Stimulated activated CD4-positive, alpha-beta T cell treated with anti-CD3 and anti-CD28 coated beads, Interleukin-1b, Interleukin-23, amount 100 ng/mL, for 4 hours (primary cell): ENCODE data around the gene SPAG17.
"Not testable (repeated sequence)": the region's sequence is repeated elsewhere in the genome, so short reads cannot be mapped to it uniquely, and the experiment has no call there.

Experiments
- DNase-seq, 2 donors: peaks; one replicate each; pipeline ENCODE4 v3.0.0-alpha.2; 2020; ENCODE audit warnings: low read depth in 2 of 2

Gene SPAG17

DNA sequence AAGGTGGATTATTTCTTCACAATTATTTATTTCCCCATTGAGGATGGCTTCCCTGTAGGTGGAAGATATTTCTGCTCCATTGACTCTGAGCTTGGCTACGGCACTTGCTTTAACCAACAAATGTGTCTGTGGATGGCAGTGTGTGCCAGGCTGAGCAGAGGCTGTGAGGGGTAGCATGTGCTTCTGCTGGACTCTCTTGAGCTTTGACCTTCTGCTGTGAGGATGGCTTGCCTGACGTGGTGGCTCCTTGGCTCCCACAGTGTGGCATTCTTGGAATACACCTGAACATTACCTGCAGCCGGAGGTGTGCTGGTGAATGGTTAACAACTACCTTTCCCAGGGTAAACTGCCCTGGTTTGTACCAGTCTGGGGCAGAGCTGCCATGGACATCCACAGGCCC, 208.6 kb downstream of the SPAG17 start:
- DNase-seq = no peak

DNA sequence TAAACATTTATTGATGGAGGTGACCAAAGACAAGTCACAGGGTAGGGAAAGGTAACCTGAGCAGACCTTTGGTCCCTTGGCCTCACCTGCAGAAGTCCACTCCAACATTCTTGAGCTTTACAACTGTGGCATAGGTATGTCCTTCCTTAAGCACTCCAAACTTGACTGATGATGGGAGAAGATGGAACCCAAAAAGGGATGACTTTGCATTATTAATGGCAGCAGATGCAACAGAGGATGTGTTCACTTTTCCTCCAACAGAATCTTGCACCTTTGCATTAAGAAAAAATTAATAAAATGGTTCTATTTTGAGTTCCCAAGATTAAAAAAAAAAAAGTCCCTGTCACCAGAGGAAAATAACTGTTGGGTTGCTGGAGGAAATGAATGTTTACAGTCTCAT, 213.3 kb downstream of the SPAG17 start:
- DNase-seq = no peak

GRCh38 chr1:117970252-117970651, 214.8 kb downstream of the SPAG17 start:
- no peak for DNase-seq

- no peak for DNase-seq
These were observed 217.1 kb downstream of the SPAG17 start for GRCh38 chr1:117967881-117968280.

GRCh38 chr1:117967477-117967876, 217.6 kb downstream of the SPAG17 start:
- DNase-seq = no peak

- no peak for DNase-seq
These were observed 220.6 kb downstream of the SPAG17 start for GRCh38 chr1:117964290-117965038.

GRCh38 chr1:117959364-117959763, 225.7 kb downstream of the SPAG17 start:
- DNase-seq = no peak

DNA sequence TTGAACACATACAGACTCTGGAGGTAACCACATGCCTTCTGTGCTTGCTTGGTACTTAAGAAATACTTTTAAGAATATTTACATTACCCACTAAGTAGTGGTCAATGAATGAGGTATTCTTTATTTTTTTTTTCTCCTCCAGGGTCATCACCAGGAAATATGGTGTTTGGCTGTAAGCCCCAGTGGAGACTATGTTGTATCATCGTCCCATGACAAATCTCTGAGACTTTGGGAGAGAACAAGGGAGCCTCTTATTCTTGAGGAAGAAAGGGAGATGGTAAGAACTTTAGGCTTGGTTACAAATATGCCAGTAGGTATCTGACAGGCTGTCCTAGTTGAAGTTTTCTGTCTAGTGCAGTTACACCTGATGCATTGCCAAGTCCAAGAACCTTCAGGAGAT, 232.6 kb downstream of the SPAG17 start:
- no peak for DNase-seq

GRCh38 chr1:117942293-117942692, 242.7 kb downstream of the SPAG17 start:
- DNase-seq = no peak

- DNase-seq = no peak
These were observed 251.3 kb downstream of the SPAG17 start for GRCh38 chr1:117933769-117934168.

DNA sequence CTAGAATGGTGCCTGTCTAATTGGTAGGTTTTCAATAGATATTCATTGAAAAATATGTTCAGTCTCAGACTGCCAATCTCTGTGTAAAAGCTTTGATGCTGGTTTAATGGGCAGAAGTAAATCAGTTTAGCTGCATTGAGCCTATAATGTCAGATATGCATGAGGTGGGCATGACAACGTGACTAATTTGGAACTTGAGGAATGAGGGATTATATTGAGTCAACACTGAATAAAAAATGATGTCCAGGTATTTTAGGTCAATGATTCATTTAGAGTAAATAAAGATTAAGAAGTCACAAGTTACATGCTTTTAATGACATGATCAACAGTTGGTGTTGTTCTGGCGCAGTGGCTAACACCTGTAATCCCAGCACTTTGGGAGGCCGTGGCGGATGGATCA, 252.5 kb downstream of the SPAG17 start:
- no peak for DNase-seq

GRCh38 chr1:117930484-117930883, 254.5 kb downstream of the SPAG17 start:
- no peak for DNase-seq

DNA sequence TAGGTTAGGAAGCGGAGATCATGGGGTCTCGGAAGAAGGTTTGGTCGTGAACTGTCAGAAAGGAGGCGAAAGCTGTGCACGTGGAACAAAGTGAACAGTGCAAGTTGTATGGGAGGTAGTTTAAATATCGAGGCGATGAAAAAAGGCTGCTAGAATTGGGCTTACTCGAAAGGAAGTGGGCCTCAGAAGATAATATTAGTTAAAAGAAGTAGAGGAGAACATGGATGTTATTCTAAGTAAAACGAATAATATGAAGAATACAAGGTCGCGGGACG, 254.9 kb downstream of the SPAG17 start:
- no peak for DNase-seq

DNA sequence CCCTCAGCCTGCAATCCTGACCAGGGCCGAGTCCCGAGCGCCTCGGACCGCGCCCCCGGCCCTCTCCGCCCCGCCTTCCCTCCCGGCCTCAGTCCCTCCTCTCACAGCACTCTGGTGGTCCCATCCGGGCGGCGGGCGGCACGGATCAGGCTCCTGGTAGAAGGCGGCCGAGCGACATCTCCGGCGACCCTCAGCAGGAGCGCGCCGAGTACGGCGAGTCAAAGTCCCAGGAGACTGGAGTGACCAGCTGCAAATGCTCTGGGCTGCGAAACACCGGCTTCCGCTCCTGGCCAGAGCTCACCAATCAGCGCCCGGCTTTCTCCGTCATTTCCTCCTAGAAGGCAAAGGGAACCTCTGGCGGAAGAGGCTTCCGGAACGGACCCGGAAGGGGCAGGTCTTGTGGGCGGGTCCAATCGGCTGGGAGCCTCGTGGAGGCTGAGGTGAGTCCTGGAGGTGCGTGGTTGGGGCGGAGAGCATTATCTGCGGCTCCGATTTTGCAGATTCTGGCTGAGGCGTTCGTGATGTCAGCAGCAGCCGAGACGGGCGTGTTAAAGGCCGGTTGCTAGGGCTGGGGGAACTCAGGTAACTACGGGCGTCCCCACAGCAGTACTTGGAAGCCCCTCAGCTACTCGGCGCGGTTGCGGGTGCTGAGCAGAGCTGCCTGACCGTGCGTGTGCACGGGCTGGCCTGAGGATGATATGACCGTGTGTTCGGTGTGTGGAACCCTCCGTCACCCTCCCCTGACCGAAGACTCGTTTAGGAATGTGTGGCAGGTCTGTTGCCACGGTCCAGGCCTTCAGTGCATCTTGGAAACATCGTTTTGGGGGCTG, 255.5 kb downstream of the SPAG17 start, which contains the start of the genes GDAP2 and WDR3:
Gene GDAP2, minus strand, starts transcription at position 279 of the 830 bp plus-strand sequence. CDS start 9,264 bp downstream, outside the sequence.
Gene WDR3, plus strand, starts transcription at position 397 of the 830 bp plus-strand sequence. CDS start 3,581 bp downstream, outside the sequence.
- DNase-seq = peak; percentile 88 to 90

- peak in 1 of 2 donors; percentile 5 for DNase-seq
These were observed 256.1 kb downstream of the SPAG17 start for GRCh38 chr1:117928881-117929342.

DNA sequence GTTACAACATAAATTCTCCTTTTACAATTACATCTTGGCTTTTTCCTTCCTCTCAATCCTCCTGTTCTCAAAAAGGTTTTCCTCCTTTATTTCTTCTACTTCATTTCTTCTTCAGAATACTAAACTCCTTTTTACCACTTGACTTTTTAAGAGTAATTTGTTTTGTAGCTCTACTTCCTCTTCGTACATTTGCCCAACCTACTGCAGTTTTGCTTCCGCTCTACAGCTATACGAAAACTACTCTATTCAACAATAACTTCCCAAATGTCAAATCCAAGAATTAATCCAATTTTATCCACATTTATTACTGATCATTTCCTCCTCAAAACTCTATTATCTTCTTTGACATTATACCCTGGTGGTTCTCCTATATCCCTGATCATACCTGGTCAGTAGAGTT, 259.0 kb downstream of the SPAG17 start:
- no peak for DNase-seq

- not testable (repeated sequence) for DNase-seq
These were observed 262.3 kb downstream of the SPAG17 start for GRCh38 chr1:117922717-117923116.

DNA sequence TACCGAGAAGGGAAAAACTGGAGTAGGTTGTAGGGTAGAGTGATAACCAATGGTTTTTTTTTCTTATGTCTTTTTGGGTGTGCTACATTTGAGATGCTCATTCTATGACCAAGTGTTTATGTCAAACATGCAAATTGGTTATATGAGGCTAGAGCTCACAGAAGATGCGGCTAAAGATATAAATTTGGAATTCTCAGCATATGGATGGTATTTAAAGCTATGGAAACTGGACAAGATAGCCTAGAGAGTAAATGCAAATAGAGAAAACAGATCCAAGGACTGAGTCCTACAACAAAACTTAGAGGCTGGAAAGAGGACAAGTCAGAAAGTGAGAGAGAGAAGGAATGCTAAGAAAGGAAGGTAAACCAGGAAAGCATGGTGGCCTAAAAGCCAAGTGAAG, 263.0 kb downstream of the SPAG17 start:
- no peak for DNase-seq

- DNase-seq = no peak
These were observed 265.7 kb downstream of the SPAG17 start for GRCh38 chr1:117919376-117919775.

GRCh38 chr1:117911051-117911450, 274.0 kb downstream of the SPAG17 start:
- no peak for DNase-seq

GRCh38 chr1:117905019-117905418, 280.0 kb downstream of the SPAG17 start:
- DNase-seq = no peak

- DNase-seq = no peak
These were observed 280.5 kb downstream of the SPAG17 start for GRCh38 chr1:117904485-117904884.
